GM19455 (cell line): Measurements from ENCODE around the gene FYN.
A peak's percentile ranks its signal among the peaks of the same experiment; 100 is the strongest.

Experiments used
- ATAC-seq: cut with Tn5 transposase; IDR thresholded peaks from one replicate; pipeline ENCODE4 v1.9.1; 2021; ENCODE audit not compliant: unreplicated experiment

Gene FYN

DNA sequence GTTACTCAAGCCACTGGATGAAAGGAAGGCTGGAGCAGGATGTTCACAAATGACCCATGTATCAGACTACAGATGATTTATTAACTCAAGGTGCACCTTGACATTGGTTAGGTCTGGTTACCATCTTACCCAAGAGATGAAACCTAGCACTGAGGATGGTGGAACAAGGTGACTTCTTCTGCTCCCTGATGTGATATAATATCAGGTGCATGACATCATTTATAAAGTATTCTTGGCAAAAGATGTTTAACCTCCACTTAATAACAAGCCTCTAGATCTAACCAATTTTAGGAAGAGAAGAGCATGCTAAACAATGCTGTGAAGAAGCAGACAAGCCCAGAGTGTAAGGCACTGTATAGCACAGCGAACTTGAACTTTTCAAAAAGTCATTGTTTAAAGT lies 100.9 kb downstream of the FYN start:
- ATAC-seq, result no peak

DNA sequence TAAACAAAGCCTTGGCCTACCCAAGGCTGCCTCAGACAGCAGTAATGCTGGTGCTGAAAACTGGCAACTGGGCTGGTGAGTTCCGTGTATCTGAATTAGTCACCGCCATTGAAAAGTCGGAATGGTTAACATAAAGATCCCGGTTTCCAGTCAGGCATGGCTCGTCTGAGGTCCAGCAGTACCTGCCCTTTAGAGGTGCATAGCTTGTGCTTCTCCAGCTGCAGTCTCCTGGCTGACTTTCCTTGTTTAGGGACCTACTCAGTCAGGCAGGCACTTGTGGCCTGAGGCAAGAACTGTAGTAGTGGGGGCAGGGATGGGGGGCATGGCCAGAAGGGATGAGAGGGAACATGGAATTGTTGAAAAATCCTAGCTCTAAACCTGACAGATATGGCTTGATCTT lies 101.6 kb downstream of the FYN start:
- no peak for ATAC-seq

DNA sequence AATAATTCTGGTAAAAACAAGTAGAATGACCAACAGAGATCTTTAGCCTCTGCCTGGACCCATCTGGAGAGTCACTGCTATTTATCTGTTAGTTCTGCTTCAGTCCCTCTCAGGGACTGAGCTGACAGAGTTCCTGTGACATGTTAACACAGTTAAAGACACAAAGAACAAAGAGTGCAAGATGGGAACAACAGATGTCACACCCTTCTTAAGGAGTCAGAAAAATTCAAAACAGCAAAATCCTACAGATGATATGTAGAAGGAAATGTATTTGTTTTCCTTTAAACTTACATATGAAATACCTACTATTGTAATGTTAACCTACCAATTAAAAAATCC lies 102.2 kb downstream of the FYN start:
- no peak for ATAC-seq

DNA sequence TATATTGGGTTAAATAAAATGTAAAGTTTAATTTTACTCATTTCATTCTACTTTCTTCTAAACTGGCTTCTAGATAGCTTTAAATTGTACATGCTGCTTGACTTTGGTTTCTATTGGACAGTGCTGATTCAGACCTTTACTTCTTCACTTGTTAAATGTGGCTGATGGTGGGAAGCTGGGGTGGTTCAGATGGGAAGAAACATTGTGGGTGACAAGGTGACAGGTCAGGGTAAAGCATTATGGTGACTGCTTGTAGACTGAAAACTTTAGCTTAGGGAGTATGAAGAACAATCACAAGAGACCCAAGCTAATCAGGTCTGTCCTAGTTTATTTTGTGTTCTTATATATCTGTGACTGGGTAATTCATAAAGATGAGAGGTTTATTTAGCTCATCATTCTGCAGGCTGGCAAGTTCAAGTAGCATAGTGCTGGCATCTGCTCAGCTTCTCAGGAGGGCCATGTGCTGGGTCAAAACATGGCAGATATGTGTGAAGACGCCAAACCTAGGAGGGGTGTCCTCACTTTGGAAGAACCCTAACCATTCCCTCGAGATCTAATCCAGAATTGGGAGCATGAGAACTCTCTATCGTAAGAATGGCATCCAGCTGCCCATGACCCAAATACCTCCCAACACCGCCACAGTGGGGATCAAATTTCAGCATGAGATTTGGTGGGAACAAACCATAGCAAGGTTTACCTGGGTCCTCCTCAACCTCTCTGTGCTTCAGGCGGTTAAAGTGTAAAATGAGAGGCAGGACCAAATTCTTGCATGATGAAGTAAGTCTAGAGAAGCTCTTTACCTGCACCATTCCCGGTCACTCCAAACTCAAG lies 102.8 kb downstream of the FYN start:
- ATAC-seq, result no peak

DNA sequence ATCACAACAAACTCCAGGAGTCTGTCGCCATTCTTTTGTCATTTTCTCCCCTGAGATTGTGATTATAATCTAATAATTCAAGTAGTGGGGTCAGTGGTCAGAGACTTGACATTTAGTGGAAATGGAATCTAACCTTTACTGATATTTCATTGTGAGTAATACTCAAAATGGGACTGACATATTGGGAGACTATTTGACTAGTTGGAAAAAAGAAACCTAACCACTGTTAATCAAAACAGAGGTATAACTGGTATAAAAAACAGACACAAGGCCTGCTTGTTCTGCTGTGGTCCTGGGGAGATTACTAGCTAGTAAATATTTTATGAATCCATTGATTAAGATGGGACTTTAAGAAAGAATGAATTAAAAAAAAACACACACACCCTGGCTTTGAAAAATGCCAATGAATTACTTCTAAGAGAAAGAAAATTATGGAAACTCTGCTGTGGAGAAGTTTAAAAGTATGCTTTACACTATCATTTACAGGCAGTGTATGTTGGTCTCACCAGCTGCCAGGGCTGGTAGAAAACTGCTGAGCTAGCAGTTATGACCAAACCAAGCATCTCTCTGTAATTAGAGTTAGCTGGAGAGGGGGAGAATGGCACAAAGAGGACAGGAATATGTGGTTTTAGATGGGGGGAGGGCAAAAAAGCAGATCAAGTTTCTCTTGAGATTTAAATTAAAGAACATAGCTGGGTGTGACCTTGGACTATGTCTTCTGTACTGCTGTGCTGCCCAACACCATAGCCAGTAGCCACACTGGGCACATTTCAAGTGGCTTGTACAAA lies 103.7 kb downstream of the FYN start:
- no peak for ATAC-seq

DNA sequence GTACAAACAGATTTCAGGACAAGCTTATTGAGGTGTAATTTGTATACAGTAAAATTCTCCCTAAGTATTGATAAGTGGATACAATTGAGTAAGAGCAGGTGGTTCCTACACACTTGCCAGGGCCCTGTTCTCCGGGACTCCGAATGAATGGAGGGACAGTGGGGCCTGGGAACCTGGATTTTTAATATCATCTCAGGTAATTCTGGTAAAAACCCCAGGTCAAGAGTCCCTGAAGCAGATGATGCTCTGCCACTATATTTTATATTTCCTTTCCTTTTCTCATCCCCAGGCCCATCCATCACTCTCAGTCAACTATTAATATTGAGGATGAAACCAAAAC lies 104.9 kb downstream of the FYN start:
- no peak for ATAC-seq

DNA sequence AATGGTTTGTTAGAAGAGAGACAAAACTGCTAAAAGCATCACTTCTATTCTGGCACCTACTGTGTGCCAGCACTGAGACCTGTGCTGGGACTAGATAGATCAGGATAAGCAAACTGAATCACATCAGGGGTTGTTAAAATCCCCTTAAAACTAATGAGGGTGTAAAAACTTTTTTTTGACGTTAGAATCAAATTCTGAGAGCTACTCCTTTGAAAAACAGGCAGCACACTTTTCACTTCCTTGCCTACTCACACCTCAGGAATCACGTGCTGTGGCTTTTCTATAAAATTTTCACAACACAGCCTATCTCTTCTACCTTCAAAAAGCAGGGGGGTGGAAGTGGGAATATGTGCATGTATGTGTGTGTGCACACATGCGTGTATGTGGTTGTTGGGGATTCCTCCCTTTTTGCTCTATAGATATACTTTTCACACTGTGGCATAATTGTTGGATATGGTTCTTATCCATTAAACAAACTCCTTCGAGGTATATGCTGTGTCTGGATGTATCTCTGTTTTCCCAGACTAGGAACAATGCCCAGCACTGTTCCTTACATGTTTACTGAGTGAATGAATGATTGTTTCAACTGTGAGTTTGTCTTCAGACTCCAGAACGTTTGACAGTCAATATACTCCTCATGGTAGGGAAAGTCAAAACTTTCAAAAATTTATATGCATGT lies 105.4 kb downstream of the FYN start:
- no peak for ATAC-seq

DNA sequence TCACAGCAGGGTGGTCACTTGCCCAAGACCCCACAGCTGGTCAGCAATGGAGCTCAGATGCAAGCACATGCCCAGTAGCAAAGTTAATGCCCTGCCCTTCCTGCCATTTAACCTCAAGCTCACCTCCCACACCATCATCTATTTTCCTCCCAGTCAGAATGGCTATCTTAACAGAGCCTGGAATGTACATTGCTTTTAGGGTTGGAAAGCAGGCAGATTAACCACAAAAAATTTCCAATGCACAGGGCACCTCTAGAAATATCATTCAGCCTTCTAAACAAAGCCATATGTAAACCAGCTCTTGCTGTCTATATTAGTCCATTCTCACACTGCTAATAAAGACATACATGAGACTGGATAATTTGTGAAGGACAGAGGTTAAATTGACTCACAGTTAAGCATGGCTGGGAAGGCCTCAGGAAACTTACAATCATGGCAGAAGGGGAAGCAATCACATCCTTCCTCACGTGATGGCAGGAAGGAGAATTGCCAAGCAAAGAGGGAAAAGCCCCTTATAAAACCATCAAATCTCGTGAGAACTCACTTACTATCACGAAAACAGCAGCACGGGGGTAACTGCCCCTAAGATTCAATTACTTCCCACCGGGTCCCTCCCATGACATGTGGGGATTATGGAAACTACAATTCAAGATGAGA lies 106.9 kb downstream of the FYN start:
- ATAC-seq, result no peak

DNA sequence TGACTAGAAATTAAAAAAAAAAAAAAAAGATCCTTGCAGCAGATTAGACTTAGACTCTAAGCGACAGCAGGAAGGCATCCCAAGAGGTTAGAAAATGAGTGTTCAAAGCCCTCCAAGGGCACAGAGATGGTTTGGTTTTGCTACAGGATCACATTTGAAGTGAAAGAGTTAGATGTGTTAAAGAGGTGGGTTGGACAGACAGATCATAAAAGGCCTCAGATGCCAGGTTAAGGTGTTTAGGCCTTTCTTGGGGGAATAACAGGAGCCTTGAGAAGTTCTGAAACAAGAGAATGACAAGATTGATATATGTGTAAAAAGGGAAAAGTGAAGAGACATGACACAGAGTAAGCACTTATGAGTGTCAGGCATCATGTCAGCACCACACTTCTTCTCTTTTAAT lies 107.5 kb downstream of the FYN start:
- ATAC-seq, result no peak

DNA sequence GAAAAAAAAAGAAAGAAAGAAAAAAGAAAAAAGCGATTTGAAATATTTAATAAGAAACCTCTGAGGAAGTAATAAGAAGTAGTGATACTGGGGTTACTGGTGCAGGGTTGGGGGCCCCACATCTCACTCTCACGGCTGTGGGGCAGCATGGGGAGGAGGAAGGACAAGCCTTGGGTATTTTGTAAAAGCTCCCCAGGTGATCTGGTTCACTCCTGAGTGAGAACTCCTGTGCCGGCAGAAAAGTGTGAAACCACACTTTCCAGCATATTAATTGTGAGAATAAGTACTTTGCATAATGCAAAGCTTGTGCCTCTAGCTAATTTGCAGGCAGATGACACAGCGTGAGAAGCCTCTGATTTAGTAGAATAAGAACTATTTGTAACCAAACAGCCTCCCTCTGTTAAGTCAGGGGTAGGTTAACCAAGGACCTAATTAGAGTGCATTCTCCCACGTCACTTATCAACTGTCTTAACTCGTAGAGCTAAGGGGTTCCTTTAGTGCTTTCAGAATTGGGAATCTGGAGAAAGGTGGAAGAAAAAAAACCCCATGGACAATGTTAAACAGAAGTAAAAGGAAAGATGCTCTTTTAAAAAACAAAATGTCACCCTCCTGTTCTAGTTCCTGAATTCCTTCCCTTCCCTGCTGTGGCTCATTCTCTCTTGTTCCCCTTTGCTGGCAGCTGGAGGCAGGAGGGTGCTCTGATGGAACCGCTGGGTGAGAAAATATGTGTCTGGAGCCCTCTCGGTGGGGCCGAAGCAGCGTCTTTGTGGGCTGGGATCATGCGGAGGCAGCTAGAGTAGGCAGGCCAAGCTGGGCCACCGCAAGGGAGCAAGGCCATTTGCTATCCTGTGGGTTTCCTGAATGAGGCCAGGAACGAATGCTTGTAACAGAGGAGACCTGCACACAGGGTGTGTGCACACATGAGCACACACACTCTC lies 108.7 kb downstream of the FYN start:
- ATAC-seq, result peak; percentile 60

DNA sequence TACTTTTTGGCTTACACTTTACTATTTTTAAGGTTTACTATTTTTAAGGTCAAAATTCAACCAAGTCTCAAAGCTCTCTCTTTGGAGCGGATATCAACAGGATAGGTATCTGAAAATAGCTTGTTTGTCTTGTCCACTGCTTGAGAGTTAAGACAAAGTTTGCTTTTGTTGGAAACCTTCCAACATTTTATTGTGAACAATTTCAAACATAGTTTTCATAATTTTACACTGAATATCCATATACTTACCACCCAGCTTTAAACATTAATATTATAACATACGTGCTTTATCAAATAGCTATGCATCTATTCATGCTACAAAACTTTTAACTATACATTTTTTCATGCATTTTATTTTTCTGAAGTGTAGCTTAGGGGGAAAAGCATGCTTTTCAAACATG lies 109.9 kb downstream of the FYN start:
- ATAC-seq, result no peak

DNA sequence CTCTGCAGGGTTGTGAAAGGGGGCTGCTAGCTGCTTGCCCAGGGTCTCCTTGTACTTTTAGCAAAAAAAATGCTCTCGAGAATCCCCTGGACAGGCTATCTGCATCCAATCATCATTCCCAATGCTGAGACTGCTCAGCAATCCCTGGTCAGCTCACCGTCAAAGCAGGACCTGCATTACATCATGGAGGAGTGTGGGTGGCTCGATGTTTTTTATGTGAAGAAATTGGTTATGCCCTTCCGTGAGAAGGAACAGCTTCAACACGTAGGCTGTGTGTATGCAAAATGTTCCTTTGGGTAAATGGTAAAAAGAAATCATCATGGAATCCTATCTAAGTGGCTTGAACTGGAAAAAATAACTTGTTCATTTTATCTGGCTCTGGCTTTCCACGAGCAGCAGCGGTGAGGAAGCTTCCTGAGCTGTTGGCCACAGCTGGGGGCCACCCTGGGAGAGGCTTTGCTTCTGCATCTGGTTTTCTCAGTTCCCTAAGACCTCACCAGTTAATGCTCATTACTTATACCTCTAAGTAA lies 111.4 kb downstream of the FYN start:
- peak; percentile 51 for ATAC-seq

DNA sequence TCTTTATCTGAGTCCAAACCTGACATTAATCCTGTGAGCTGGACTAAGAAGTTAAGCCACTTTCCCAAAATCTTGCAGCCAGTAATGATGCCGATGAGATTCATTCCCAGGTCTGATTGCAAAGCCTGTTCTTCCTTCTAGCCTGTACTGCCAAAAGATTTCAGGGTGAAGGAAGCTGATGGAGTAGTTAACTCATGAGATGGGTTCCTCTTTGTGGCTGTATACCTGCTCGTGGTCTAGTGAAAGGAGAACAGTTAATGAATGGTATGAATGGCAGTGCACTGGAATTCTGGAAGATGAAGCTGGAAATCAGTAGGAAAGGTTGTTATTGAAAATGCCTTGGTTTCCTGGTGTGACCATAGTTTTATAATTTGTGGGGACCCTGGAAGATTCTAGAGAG lies 112.0 kb downstream of the FYN start:
- ATAC-seq, result no peak

DNA sequence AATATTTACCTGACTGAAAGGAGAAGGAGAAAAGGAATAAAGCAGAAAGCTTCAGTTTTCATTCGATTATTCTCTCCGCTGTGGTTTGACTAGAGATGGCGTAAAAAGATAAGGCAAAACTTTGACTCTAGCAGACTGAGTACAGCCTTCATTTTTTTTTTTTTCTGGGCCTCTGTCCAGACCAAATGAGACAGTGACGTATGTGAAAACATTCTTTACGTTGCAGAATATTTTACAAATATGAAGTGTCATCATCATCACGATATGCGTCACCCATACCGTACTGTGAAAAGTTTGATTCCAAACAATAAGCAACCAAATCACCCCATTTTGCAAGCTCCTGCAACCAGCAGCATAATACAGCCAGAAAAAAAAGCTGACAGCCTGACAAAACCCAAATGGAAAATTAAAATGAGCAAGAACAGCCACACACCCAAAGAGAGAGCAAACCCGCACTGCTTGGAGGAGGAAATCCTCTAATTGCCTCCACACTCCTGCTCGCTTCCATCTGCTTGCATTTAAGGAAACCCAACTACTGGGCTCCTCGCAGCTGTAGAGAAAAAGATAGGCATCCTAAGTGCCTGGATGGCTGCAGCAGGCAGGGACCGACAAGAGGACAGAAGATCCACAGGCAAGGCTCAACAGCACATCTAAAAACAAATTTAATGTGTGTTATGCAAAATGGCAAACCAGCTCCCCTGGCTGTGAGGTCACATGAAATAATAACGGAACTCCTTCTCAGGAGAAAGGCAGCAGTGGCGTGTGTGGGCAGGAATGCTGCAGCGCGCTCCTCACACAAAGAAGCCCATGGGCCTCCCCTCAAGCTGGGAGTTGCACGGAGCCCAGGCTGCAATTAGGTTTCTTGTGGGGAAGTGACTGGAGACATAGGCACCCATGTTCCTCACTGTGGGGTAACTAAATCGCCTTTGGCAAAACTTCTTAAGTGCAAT lies 113.1 kb downstream of the FYN start:
- no peak for ATAC-seq

DNA sequence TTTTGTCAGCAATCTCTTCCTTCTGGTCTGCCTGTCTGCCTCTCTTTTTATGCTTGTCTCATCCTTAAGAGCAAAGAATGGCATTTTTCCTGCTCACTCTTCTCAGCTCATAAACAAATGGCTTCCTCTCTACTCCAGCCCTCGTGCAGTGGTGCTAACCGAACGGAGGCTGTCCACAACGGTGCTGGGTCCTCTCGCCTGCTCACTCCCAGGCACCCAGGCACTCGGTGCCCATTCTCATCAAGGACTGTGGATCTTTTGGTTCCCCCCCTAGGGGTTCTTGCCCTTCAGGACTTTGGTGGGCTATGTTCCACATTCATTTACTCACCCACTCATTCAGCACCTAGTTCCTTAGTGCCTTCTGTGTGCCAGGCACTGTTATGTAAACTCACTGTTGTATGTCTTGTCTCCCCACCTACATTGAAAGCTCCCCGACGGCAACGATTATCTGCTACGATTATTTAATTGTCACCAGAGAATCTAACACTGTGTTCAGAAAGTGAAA lies 113.9 kb downstream of the FYN start:
- ATAC-seq, result no peak

DNA sequence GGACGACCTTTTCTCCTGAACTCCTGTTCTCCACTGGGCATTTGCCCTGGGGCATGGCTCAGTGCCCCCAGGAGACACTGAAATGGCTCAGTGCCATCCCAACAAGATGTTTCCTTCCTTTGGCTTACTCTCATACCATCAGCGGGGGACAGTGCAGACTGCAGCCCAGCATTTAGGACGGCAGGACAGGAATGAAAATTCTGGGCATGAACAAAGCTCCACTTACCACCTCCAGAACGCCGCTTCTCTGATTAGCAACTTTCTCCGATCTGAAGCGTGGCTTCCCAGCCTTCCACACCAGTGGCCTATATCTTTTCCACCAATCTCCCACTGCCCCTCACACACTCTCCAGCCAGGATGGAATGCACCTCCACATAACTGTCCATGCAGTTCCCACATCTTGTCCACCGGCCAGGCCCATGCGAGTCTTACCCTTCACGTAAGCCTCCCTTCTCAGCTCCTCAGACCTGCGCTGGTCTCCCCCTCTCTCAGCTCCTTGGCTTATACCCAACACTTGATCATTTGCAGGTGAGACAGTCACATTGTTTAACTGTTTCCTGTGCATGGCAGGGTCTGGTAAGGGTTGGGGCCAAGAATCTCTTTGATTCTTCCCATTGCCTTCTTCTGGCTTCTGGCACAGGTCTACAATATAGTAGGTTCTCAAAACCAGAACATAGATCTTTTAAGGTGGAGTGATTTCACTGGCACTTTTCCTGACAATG lies 114.5 kb downstream of the FYN start:
- no peak for ATAC-seq

DNA sequence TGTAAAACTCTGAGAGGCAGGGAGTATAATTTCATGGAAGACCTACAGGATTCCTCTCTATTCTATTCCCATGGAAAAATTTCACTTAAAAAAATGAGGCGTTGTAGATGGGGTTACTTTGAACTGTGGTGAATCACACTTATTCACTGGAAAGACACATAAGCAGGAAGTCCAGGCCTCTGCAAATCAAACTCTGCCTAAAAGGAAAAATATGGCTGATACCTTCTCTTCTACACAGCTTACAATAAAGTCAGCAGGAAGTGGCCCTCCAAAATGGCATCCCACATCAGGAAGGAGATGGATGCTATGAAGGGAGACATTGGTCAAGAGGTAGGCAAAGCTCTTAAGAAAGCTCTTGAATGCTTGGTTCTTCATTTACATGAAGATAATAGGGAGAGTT lies 115.9 kb downstream of the FYN start:
- no peak for ATAC-seq

DNA sequence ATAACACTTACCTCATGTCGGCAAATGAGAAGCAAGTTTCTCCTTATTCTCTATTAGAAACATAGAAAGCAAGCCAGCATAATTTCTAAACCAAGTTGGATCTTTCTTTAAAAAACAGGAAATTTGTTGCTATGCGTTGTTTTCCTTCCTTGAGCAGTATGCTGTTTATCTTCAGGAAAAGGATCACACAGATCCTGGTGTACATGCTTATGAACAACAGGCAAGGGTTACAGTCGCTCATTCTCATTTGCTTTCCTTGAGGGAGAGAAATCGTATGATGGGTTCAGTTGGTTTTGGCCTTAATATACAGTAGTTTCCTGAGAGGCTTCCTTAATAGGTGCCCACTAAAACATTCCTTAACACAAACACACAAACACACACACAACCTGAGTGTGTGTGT lies 118.8 kb downstream of the FYN start:
- ATAC-seq, result no peak
